NCI-H2081 (cell line): ENCODE results near the gene ENHO.

ENCODE experiments used
- DNase-seq, 2 experiments: peaks; one replicate each; lab custom pipeline; 2025; lab: John Stamatoyannopoulos, UW

The ENHO gene

DNA sequence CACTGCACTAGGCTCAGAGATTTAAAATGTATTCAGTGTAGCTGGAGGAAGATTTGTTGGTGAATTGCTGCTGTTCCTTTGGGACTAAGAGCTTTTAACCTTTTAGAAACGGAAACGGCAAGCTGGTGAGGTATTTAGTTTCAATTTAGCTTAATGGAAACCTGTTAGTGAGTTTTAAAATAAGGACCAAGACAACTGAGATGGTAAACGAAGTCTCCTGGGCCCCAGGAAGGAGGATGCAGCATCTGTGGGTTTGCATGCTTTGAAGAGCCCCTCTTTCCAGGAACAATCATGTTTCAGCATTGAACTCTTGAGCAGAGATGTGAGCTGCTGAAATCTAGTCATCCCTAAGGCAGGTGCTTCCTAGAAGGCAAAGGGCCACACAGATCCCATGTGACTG, 47.7 kb downstream of the ENHO start:
- no peak for DNase-seq
